ENCODE measurements around the gene CD55. TPM values are rescaled to one million over a fixed set of nuclear protein-coding genes. Genes with fewer than 3 reads are reported as not detected.

The CD55 gene
- total RNA-seq, 4 donors from 2014 or later: 138 to 264 (median 197) TPM

- TF ChIP-seq EP300 (IDR thresholded peaks at IDR 0.05) (no peak), POLR2AphosphoS5 (IDR thresholded peaks at IDR 0.05) (no peak), POLR2A (IDR thresholded peaks at IDR 0.05) (no peak), CTCF (IDR thresholded peaks at IDR 0.05) (no peak)
- Histone ChIP-seq H3K27ac (no peak overlapping the region), H3K9me3 (no peaks in the 10 kb centered on the region), H3K4me1 (peaks cover 17% of the 10 kb centered on the region), H3K27me3 (no peaks in the 10 kb centered on the region), H3K4me3 (no peak overlapping the region), H3K36me3 (no peaks in the 10 kb centered on the region)
- no peak for DNase-seq (ENCODE audit: low spot score in 2 of 2)
- 88% methylated on average over 3 of the region's 3 CpGs for WGBS
Measured at GRCh38 chr1:207280706-207281105, 40.8 kb upstream of the CD55 start.

GRCh38 chr1:207282058-207282457 is 39.4 kb upstream of the CD55 start:
- Histone ChIP-seq H3K9me3 (no peaks in the 10 kb centered on the region), H3K36me3 (no peaks in the 10 kb centered on the region), H3K27me3 (no peaks in the 10 kb centered on the region), H3K4me3 (no peak overlapping the region), H3K27ac (no peak overlapping the region), H3K4me1 (peaks cover 19% of the 10 kb centered on the region)
- no peak for DNase-seq (ENCODE audit: low spot score in 2 of 2)
- TF ChIP-seq CTCF (IDR thresholded peaks at IDR 0.05) (no peak), POLR2A (IDR thresholded peaks at IDR 0.05) (no peak), EP300 (IDR thresholded peaks at IDR 0.05) (no peak), POLR2AphosphoS5 (IDR thresholded peaks at IDR 0.05) (no peak)
- WGBS: 52% methylated on average over 2 of the region's 2 CpGs

- H3K9me3 ChIP-seq: no peaks in the 10 kb centered on the region
- no peaks in the 10 kb centered on the region for H3K27me3 ChIP-seq
- no peak for DNase-seq (ENCODE audit: low spot score in 2 of 2)
- peaks cover 26% of the 10 kb centered on the region for H3K4me1 ChIP-seq
- H3K36me3 ChIP-seq: no peaks in the 10 kb centered on the region
- H3K27ac ChIP-seq: no peak overlapping the region
- no peak for TF ChIP-seq EP300 (IDR thresholded peaks at IDR 0.05)
- TF ChIP-seq CTCF (IDR thresholded peaks at IDR 0.05): no peak
- no peak for TF ChIP-seq POLR2AphosphoS5 (IDR thresholded peaks at IDR 0.05)
- no peak for TF ChIP-seq POLR2A (IDR thresholded peaks at IDR 0.05)
- no peak overlapping the region for H3K4me3 ChIP-seq
- WGBS: 57% methylated on average over 2 of the region's 2 CpGs
Measured at GRCh38 chr1:207282496-207283380, 38.7 kb upstream of the CD55 start.

- Histone ChIP-seq H3K27me3 (no peaks in the 10 kb centered on the region), H3K4me1 (peaks cover 30% of the 10 kb centered on the region), H3K36me3 (no peaks in the 10 kb centered on the region), H3K9me3 (no peaks in the 10 kb centered on the region), H3K27ac (no peak overlapping the region), H3K4me3 (no peak overlapping the region)
- TF ChIP-seq CTCF (IDR thresholded peaks at IDR 0.05) (no peak), EP300 (IDR thresholded peaks at IDR 0.05) (no peak), POLR2A (IDR thresholded peaks at IDR 0.05) (no peak), POLR2AphosphoS5 (IDR thresholded peaks at IDR 0.05) (no peak)
- 97% methylated on average over 1 of the region's 1 CpG for WGBS
- no peak for DNase-seq (ENCODE audit: low spot score in 2 of 2)
Measured at GRCh38 chr1:207283421-207283820, 38.1 kb upstream of the CD55 start.

- no peak overlapping the region for H3K27ac ChIP-seq
Measured at GRCh38 chr1:207284209-207284897, 37.1 kb upstream of the CD55 start.

More at GRCh38 chr1:207284209-207284897, 37.1 kb upstream of the CD55 start:
- TF ChIP-seq POLR2A (IDR thresholded peaks at IDR 0.05) (no peak), CTCF (IDR thresholded peaks at IDR 0.05) (no peak), POLR2AphosphoS5 (IDR thresholded peaks at IDR 0.05) (no peak), EP300 (IDR thresholded peaks at IDR 0.05) (no peak)
- no peaks in the 10 kb centered on the region for H3K9me3 ChIP-seq
- H3K36me3 ChIP-seq: no peaks in the 10 kb centered on the region
- H3K4me1 ChIP-seq: peaks cover 34% of the 10 kb centered on the region
- no peaks in the 10 kb centered on the region for H3K27me3 ChIP-seq
- WGBS: 45% methylated on average over 5 of the region's 5 CpGs
- no peak for DNase-seq (ENCODE audit: low spot score in 2 of 2)
- H3K4me3 ChIP-seq: no peak overlapping the region

Measured in suprapubic skin (tissue), 4 donors.